Nephron progenitor cell (in vitro differentiated cells): Measurements from ENCODE around the gene SLIRP.
A peak's percentile ranks its signal among the peaks of the same experiment; 100 is the strongest.

Source experiments
- DNase-seq: peaks from one replicate; pipeline ENCODE4 v3.0.0; 2021
- H3K27ac Mint-ChIP-seq: 2 replicates; pipeline ENCODE4 v1.8.0; 2021; ENCODE audit warnings: mild to moderate bottlenecking, moderate library complexity, mixed read lengths
- H3K27me3 Mint-ChIP-seq: 2 replicates; pipeline ENCODE4 v1.8.0; 2021; ENCODE audit warnings: mild to moderate bottlenecking, low read depth, mixed read lengths; ENCODE audit not compliant: poor library complexity
- H3K36me3 Mint-ChIP-seq: 2 replicates; pipeline ENCODE4 v1.8.0; 2021; ENCODE audit warnings: low read depth, mixed read lengths
- H3K4me1 Mint-ChIP-seq: 2 replicates; pipeline ENCODE4 v1.8.0; 2021; ENCODE audit warnings: mixed read lengths
- H3K4me3 Mint-ChIP-seq: 2 replicates; pipeline ENCODE4 v1.8.0; 2021; ENCODE audit warnings: mild to moderate bottlenecking, moderate library complexity, mixed read lengths
- H3K9me3 Mint-ChIP-seq: 2 replicates; pipeline ENCODE4 v1.8.0; 2021; ENCODE audit warnings: mild to moderate bottlenecking, moderate library complexity, mixed read lengths
- CTCF ChIP-seq: fragments of 200-600 bp; sonication (generic); IDR thresholded peaks from 2 replicates; pipeline ENCODE4 v1.5.0; 2021; ENCODE audit warnings: antibody characterized with exemption

The SLIRP gene

GRCh38 chr14:77752266-77752665 lies 44.4 kb downstream of the SLIRP start:
- DNase-seq = no peak
- peaks cover 16% of the 10 kb centered on the region for H3K9me3 Mint-ChIP-seq
- no peaks in the 10 kb centered on the region for H3K4me1 Mint-ChIP-seq
- H3K27ac Mint-ChIP-seq = no peak overlapping the region
- no peak overlapping the region for H3K4me3 Mint-ChIP-seq
- peaks cover 85% of the 10 kb centered on the region for H3K36me3 Mint-ChIP-seq
- TF ChIP-seq CTCF = no peak
- H3K27me3 Mint-ChIP-seq = no peaks in the 10 kb centered on the region

- H3K36me3 Mint-ChIP-seq = peaks cover 86% of the 10 kb centered on the region
- DNase-seq = no peak
- H3K27ac Mint-ChIP-seq = no peak overlapping the region
- H3K4me1 Mint-ChIP-seq = no peaks in the 10 kb centered on the region
- peaks cover 13% of the 10 kb centered on the region for H3K9me3 Mint-ChIP-seq
- H3K4me3 Mint-ChIP-seq = no peak overlapping the region
- TF ChIP-seq CTCF = no peak
- H3K27me3 Mint-ChIP-seq = no peaks in the 10 kb centered on the region
Measured at GRCh38 chr14:77752799-77753516, 45.1 kb downstream of the SLIRP start.

- peak; percentile 88 for DNase-seq
- TF ChIP-seq CTCF = no peak
- H3K9me3 Mint-ChIP-seq = no peaks in the 10 kb centered on the region
Measured at GRCh38 chr14:77760381-77761204, 52.7 kb downstream of the SLIRP start, which contains the start of gene SNW1. TSS of gene SNW1 (minus strand) at chr14:77761156. CDS start at chr14:77761127, 29 bp downstream.

DNA sequence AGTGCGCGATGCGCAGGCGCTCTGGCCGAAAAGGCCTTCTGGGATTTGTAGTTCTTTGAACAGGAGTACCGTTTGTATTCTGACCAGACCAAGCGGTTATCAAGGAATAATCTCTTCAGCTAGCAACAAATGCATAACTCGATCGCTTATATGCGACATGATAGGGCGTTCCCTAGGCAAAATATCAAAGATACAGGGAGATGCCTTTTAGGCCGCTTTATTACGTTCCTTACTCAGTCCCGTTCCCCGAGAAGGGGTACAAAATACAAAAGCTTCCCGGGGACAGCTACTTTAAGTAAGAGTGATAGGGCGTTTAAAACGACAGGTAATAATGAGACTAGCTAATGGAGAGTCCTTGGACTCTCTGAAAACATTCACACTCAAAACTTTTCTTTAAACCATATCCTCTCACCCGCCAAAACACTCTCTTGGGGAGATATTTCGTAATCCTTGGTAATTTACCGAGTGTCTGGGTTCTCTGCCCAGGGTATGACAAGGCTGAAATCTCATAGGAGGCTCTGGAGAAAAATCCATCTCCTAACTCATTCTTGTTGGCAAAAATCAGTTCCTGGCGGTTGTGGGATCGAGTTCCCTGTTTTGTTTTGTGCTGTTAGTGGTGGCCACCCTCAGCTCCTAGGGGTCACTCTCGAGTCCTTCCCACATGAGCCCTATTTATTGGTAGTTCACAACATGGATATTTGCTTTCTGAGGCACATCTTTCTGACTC lies 53.5 kb downstream of the SLIRP start:
- peaks cover 25% of the 10 kb centered on the region for H3K36me3 Mint-ChIP-seq
- no peaks in the 10 kb centered on the region for H3K27me3 Mint-ChIP-seq
- no peak for TF ChIP-seq CTCF
- H3K4me1 Mint-ChIP-seq = peaks cover 41% of the 10 kb centered on the region
- no peaks in the 10 kb centered on the region for H3K9me3 Mint-ChIP-seq
- H3K4me3 Mint-ChIP-seq = peak overlapping the region; percentile 96
- H3K27ac Mint-ChIP-seq = peak overlapping the region; percentile 99
- peak; percentile 11 for DNase-seq

More at GRCh38 chr14:77760381-77761204, 52.7 kb downstream of the SLIRP start, which contains the start of gene SNW1:
- peak within 1 kb of the TSS; percentile 99 for H3K27ac Mint-ChIP-seq
- peak within 1 kb of the TSS; percentile 96 for H3K4me3 Mint-ChIP-seq
- no peaks in the 10 kb centered on the region for H3K27me3 Mint-ChIP-seq
- H3K36me3 Mint-ChIP-seq = peaks cover 33% of the 10 kb centered on the region
- H3K4me1 Mint-ChIP-seq = peaks cover 41% of the 10 kb centered on the region

GRCh38 chr14:77763316-77763715 lies 55.4 kb downstream of the SLIRP start:
- no peak for DNase-seq
- Mint-ChIP-seq H3K4me3 (no peak overlapping the region), H3K4me1 (peaks cover 41% of the 10 kb centered on the region), H3K9me3 (no peaks in the 10 kb centered on the region), H3K36me3 (peaks cover 7% of the 10 kb centered on the region), H3K27ac (peak overlapping the region; percentile 49), H3K27me3 (no peaks in the 10 kb centered on the region)
- TF ChIP-seq CTCF = no peak
